Hepatocyte (in vitro differentiated cells): ENCODE measurements around the gene RBM5.

ENCODE experiments used
- CTCF ChIP-seq: fragments of 200-600 bp; sonication (generic); IDR thresholded peaks from 2 replicates; pipeline ENCODE4 v1.5.1; 2016; ENCODE audit warnings: antibody characterized with exemption, mild to moderate bottlenecking; ENCODE audit not compliant: poor library complexity
- EZH2 ChIP-seq: fragments of 200-600 bp; sonication (generic); IDR thresholded peaks from 2 replicates; pipeline ENCODE4 v1.6.1; 2016; ENCODE audit warnings: antibody characterized with exemption, mild to moderate bottlenecking, borderline replicate concordance
- EZH2phosphoT487 ChIP-seq: fragments of 200-600 bp; sonication (generic); IDR thresholded peaks from one replicate; pipeline ENCODE4 v1.6.1; 2018; ENCODE audit warnings: antibody characterized with exemption, mild to moderate bottlenecking, low read depth, moderate library complexity; ENCODE audit not compliant: unreplicated experiment, severe bottlenecking

- TF ChIP-seq CTCF (no peak), EZH2 (no peak), EZH2phosphoT487 (no peak)
Measured at GRCh38 chr3:50044976-50045375, 43.7 kb upstream of the RBM5 start.
